HepG2 (cell line): Measurements from ENCODE around the gene SIGLEC14. TPM values are rescaled to one million over a fixed set of nuclear protein-coding genes. Genes with fewer than 3 reads are reported as not detected.

Experiments used
- CC2D1A ChIP-seq: sonication (generic); formaldehyde crosslinking; IDR thresholded peaks from 2 replicates; pipeline ENCODE4 v1.8.1; 2023; ENCODE audit warnings: mild to moderate bottlenecking, missing genetic modification reagents
- ELF4 ChIP-seq: sonication (generic); formaldehyde crosslinking; IDR thresholded peaks from 2 replicates; pipeline ENCODE4 v1.5.0; 2020; ENCODE audit warnings: missing genetic modification reagents, mild to moderate bottlenecking, moderate library complexity, borderline replicate concordance
- GRHL1 ChIP-seq: sonication (generic); formaldehyde crosslinking; conservative IDR thresholded peaks from 2 replicates; pipeline ENCODE4 v1.8.0; 2022; ENCODE audit warnings: missing genetic modification reagents
- GTF2F1 ChIP-seq: fragments of 150-350 bp; IDR thresholded peaks from 2 replicates; pipeline ENCODE4 v1.6.1; 2014; ENCODE audit warnings: low read length
- HCFC1 ChIP-seq: fragments of 150-350 bp; IDR thresholded peaks from 2 replicates; pipeline ENCODE4 v1.6.1; 2014; ENCODE audit warnings: low read depth, low read length
- KDM6A ChIP-seq: IDR thresholded peaks from 2 replicates; pipeline ENCODE4 v1.6.1; 2016; ENCODE audit warnings: low read depth
- RFX5 ChIP-seq: IDR thresholded peaks from 2 replicates; pipeline ENCODE4 v1.6.1; 2011; ENCODE audit warnings: low read depth, low read length, improper control_type of control experiment
- SMARCC2 ChIP-seq: fragments of 450-650 bp; IDR thresholded peaks from 2 replicates; pipeline ENCODE4 v1.6.1; 2017; ENCODE audit warnings: antibody characterized with exemption, mild to moderate bottlenecking
- TFE3 ChIP-seq: IDR thresholded peaks from 2 replicates; pipeline ENCODE4 v1.6.1; 2016
- WIZ ChIP-seq: sonication (generic); formaldehyde crosslinking; IDR thresholded peaks from 2 replicates; pipeline ENCODE4 v1.5.1; 2020; ENCODE audit warnings: mild to moderate bottlenecking, missing genetic modification reagents
- ZBTB14 ChIP-seq: sonication (generic); formaldehyde crosslinking; IDR thresholded peaks from 2 replicates; pipeline ENCODE4 v1.4.0; 2020; ENCODE audit warnings: missing genetic modification reagents
- ZBTB43 ChIP-seq: sonication (generic); formaldehyde crosslinking; conservative IDR thresholded peaks from 2 replicates; pipeline ENCODE4 v1.4.0; 2020; ENCODE audit warnings: missing genetic modification reagents
- ZNF253 ChIP-seq: sonication (generic); formaldehyde crosslinking; IDR thresholded peaks from 2 replicates; pipeline ENCODE4 v1.8.0; 2022; ENCODE audit warnings: mild to moderate bottlenecking, missing genetic modification reagents, borderline replicate concordance
- ZNF3 ChIP-seq: IDR thresholded peaks from 2 replicates; pipeline ENCODE4 v1.7.0; 2017; ENCODE audit warnings: inconsistent platforms
- ZNF687 ChIP-seq: sonication (generic); formaldehyde crosslinking; IDR thresholded peaks from 2 replicates; pipeline ENCODE4 v1.5.1; 2020; ENCODE audit warnings: mild to moderate bottlenecking, missing genetic modification reagents, moderate library complexity
- polyA plus RNA-seq, 8 experiments: library from polyadenylated mRNA; depleted of rRNA in 3 of 8; stranded (reverse) in 7 of 8; unstranded in 1 of 8; fragments of >200 nt; fragmentation: Illumina TruSeq in 4 of 8; extraction: Trizol in 4 of 8; gene quantifications; 2 replicates each; pipeline versions ENCODE4 v1.2.1 to v1.2.3, GENCODE V29; 2011 to 2016; ENCODE audit warnings: low read depth in 4 of 8, missing spikeins in 1 of 8, mixed read lengths in 1 of 8; ENCODE audit not compliant: insufficient read depth in 1 of 8
- total RNA-seq, 5 experiments: library from RNA; depleted of rRNA; stranded (reverse); fragments of >200 nt; fragmentation: Illumina TruSeq; extraction: Trizol; gene quantifications; 2 replicates each; pipeline ENCODE4 v1.2.3, GENCODE V29; 2016; ENCODE audit warnings: low read depth in 1 of 5

SIGLEC14 gene
- total and polyA plus RNA-seq, 2 of the 13 experiments (the other 11 are each of a cell fraction or from before 2014, with no cell fraction given), result 0.05 to 0.09 TPM

- TF ChIP-seq ZBTB43 (CRISPR knock-in tag) (no peak), GTF2F1 (no peak), ZNF3 (no peak), KDM6A (no peak), GRHL1 (no peak), RFX5 (no peak), CC2D1A (CRISPR knock-in tag) (no peak), WIZ (CRISPR knock-in tag) (no peak), ELF4 (CRISPR knock-in tag) (no peak), ZNF253 (CRISPR knock-in tag) (no peak), ZBTB14 (CRISPR knock-in tag) (no peak), SMARCC2 (no peak), TFE3 (CRISPR knock-in tag) (no peak), ZNF687 (CRISPR knock-in tag) (peak; percentile 16; the same call in 1 of the 2 replicates), HCFC1 (no peak)
- TF ChIP-seq, all 625 proteins: peak for 35
These were observed 43.9 kb upstream of the SIGLEC14 start (continued) for GRCh38 chr19:51690454-51691073.
